ENCODE data around the gene DRGX.

The DRGX gene

GRCh38 chr10:49360271-49361177 is 35.4 kb downstream of the DRGX start:
- no peaks in the 10 kb centered on the region for H3K27me3 ChIP-seq
- no peak overlapping the region for H3K27ac ChIP-seq
- H3K36me3 ChIP-seq = no peaks in the 10 kb centered on the region
- H3K4me1 ChIP-seq (ENCODE audit: control insufficient read depth in 1 of 2, insufficient read depth in 1 of 2, low read depth in 1 of 2, low read length in 1 of 2) = peaks cover 35 to 38% of the 10 kb centered on the region in 2 experiments
- TF ChIP-seq CTCF (IDR thresholded peaks at IDR 0.05) = no peak
- H3K4me3 ChIP-seq (ENCODE audit: low read depth in 1 of 2, low read length in 1 of 2) = no peak overlapping the region
- no peaks in the 10 kb centered on the region for H3K9me3 ChIP-seq

GRCh38 chr10:49359349-49360270 is 36.3 kb downstream of the DRGX start:
- H3K27me3 ChIP-seq = no peaks in the 10 kb centered on the region
- H3K4me3 ChIP-seq (ENCODE audit: low read depth in 1 of 2, low read length in 1 of 2) = no peak overlapping the region
- H3K9me3 ChIP-seq = no peaks in the 10 kb centered on the region
- no peak overlapping the region for H3K27ac ChIP-seq
- no peaks in the 10 kb centered on the region for H3K36me3 ChIP-seq
- H3K4me1 ChIP-seq (ENCODE audit: control insufficient read depth in 1 of 2, insufficient read depth in 1 of 2, low read depth in 1 of 2, low read length in 1 of 2) = peaks cover 35 to 38% of the 10 kb centered on the region in 2 experiments
- TF ChIP-seq CTCF (IDR thresholded peaks at IDR 0.05) = no peak

GRCh38 chr10:49357910-49358309 is 38.0 kb downstream of the DRGX start:
- Histone ChIP-seq H3K27me3 (no peaks in the 10 kb centered on the region), H3K36me3 (no peaks in the 10 kb centered on the region), H3K27ac (peak overlapping the region; percentile 44), H3K9me3 (no peaks in the 10 kb centered on the region), H3K4me1 (ENCODE audit: control insufficient read depth in 1 of 2, insufficient read depth in 1 of 2, low read depth in 1 of 2, low read length in 1 of 2) (peaks cover 35 to 38% of the 10 kb centered on the region in 2 experiments), H3K4me3 (ENCODE audit: low read depth in 1 of 2, low read length in 1 of 2) (no peak overlapping the region)
- no peak for TF ChIP-seq CTCF (IDR thresholded peaks at IDR 0.05)

GRCh38 chr10:49356944-49357343 is 38.9 kb downstream of the DRGX start:
- Histone ChIP-seq H3K9me3 (no peaks in the 10 kb centered on the region), H3K36me3 (no peaks in the 10 kb centered on the region), H3K4me1 (ENCODE audit: control insufficient read depth in 1 of 2, insufficient read depth in 1 of 2, low read depth in 1 of 2, low read length in 1 of 2) (peaks cover 35 to 38% of the 10 kb centered on the region in 2 experiments), H3K4me3 (ENCODE audit: low read depth in 1 of 2, low read length in 1 of 2) (no peak overlapping the region), H3K27ac (no peak overlapping the region), H3K27me3 (no peaks in the 10 kb centered on the region)
- no peak for TF ChIP-seq CTCF (IDR thresholded peaks at IDR 0.05)

GRCh38 chr10:49356181-49356580 is 39.7 kb downstream of the DRGX start:
- no peak overlapping the region for H3K27ac ChIP-seq
- H3K9me3 ChIP-seq = no peaks in the 10 kb centered on the region
- TF ChIP-seq CTCF (IDR thresholded peaks at IDR 0.05) = no peak
- no peaks in the 10 kb centered on the region for H3K27me3 ChIP-seq
- H3K4me3 ChIP-seq (ENCODE audit: low read depth in 1 of 2, low read length in 1 of 2) = no peak overlapping the region
- H3K36me3 ChIP-seq = no peaks in the 10 kb centered on the region
- peaks cover 35 to 38% of the 10 kb centered on the region in 2 experiments for H3K4me1 ChIP-seq (ENCODE audit: control insufficient read depth in 1 of 2, insufficient read depth in 1 of 2, low read depth in 1 of 2, low read length in 1 of 2)
